Fibroblast of the aortic adventitia (primary cell): ENCODE results near the gene NRIP1. TPM values are rescaled to one million over a fixed set of nuclear protein-coding genes. Genes with fewer than 3 reads are reported as not detected.
"Not testable (repeated sequence)": the region's sequence is repeated elsewhere in the genome, so short reads cannot be mapped to it uniquely, and the experiment has no call there.

Source experiments
- DNase-seq: peaks from one replicate; pipeline ENCODE4 v3.0.0-alpha.2; 2010; ENCODE audit warnings: low read depth
- H3K4me3 ChIP-seq: 2 replicates; pipeline ENCODE4 v1.5.1; 2011; ENCODE audit warnings: low read depth, mild to moderate bottlenecking, control low read depth, low read length, moderate library complexity
- total RNA-seq: library from RNA; depleted of rRNA; stranded (reverse); fragments of >200 nt; gene quantifications from 2 replicates; pipeline ENCODE4 v1.2.3, GENCODE V29; 2012; ENCODE audit warnings: low replicate concordance
- TF ChIP-seq, protein P1 (sequence below): IDR thresholded peaks from 2 replicates; pipeline ENCODE4 v1.5.1; 2011; ENCODE audit warnings: mild to moderate bottlenecking, low read length, control low read depth, inconsistent platforms; ENCODE audit not compliant: insufficient read depth

Gene NRIP1
- total RNA-seq, 1 donor = 34.8 TPM

DNA sequence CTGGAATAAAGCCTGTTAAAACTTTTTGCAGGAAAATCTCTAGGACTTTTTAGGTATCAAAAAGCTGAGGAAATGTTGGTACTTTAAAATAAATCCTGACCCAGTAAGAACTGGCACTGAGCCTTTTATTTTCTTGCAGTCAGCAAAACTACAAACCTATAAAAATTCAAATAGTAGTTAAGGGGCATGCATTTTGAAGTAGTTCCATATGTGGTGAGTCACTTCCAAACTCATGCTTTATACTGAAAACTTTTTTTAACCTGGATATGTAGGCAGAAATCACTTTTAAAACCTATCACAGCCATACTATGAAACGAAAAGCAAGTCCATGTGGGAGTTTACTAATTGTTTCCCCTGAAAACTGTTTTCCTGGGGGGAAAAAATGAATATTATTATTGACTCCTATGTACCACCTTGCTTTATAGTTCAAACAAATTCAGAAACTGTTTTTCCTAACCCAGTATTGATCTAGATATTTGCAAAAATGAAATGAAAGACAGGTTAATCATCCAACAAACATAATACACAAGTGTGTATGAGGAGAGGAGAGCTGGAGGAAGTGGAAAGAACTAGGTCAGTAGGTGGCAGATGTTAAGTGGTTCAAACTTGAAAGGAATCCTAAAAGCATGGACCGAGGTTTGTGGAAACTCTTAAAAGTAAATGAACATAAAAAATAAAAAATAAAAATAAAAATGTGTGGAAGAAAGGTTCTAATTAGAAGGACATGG, 30.5 kb downstream of the NRIP1 start:
- peak; percentile 64 for DNase-seq
- no peak overlapping the region for H3K4me3 ChIP-seq
- TF ChIP-seq, protein P1, sequence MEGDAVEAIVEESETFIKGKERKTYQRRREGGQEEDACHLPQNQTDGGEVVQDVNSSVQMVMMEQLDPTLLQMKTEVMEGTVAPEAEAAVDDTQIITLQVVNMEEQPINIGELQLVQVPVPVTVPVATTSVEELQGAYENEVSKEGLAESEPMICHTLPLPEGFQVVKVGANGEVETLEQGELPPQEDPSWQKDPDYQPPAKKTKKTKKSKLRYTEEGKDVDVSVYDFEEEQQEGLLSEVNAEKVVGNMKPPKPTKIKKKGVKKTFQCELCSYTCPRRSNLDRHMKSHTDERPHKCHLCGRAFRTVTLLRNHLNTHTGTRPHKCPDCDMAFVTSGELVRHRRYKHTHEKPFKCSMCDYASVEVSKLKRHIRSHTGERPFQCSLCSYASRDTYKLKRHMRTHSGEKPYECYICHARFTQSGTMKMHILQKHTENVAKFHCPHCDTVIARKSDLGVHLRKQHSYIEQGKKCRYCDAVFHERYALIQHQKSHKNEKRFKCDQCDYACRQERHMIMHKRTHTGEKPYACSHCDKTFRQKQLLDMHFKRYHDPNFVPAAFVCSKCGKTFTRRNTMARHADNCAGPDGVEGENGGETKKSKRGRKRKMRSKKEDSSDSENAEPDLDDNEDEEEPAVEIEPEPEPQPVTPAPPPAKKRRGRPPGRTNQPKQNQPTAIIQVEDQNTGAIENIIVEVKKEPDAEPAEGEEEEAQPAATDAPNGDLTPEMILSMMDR = no peak

DNA sequence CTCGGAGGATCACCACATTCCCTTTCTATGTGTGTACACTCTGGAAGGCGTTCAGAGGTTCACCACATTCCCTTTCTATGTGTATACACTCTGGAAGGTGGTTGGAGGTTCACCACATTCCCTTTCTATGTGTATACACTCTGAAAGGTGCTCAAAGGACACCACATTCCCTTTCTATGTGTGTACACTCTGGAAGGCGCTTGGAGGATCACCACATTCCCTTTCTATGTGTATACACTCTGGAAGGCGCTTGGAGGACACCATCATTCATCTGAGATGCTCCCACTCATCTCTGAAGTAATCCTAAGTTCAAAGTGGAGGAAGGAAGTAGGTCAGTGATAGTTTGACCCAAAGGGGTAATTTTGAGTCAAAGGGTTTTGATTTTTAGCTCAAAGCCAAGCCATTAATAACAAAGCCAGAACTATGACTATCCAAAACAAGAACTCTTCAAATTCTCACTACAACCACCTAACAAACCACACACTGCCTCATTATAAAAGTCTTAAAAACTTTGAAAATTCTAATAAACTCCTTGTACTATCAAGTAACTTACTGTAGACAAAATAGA, 32.9 kb downstream of the NRIP1 start:
- TF ChIP-seq, protein P1 = no peak
- no peak for DNase-seq
- H3K4me3 ChIP-seq = no peak overlapping the region

DNA sequence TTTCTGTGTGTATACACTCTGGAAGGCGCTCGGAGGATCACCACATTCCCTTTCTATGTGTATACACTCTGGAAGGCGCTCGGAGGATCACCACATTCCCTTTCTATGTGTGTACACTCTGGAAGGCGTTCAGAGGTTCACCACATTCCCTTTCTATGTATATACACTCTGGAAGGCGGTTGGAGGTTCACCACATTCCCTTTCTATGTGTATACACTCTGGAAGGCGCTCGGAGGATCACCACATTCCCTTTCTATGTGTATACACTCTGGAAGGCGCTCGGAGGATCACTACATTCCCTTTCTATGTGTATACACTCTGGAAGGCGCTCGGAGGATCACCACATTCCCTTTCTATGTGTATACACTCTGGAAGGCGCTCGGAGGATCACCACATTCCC, 33.4 kb downstream of the NRIP1 start:
- H3K4me3 ChIP-seq, DNase-seq: not testable (repeated sequence)

DNA sequence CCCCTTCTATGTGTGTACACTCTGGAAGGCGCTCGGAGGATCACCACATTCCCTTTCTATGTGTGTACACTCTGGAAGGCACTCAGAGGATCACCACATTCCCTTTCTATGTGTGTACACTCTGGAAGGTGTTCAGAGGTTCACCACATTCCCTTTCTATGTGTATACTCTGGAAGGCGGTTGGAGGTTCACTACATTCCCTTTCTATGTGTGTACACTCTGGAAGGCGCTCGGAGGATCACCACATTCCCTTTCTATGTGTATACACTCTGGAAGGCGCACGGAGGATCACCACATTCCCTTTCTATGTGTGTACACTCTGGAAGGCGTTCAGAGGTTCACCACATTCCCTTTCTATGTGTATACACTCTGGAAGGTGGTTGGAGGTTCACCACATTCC, 33.9 kb downstream of the NRIP1 start:
- DNase-seq, H3K4me3 ChIP-seq: not testable (repeated sequence)

DNA sequence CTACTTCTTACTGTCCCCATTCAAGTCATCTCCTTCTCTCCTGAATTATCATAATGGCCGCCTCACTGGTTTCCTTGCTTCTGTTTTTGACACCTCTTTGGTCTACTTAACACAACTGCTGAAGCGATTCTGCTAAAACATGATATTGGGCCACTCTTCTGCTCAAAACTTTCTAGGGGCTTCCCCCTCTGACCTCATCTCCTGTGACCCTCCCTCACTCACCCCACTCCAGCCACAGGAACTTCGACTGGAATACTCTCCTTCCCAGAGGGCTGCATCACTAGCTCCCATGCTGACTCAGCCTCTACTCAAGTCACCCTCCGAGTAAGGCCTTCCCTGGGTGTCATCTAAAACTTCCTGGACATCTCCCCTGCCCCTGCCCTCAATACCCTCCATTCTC, 35.7 kb downstream of the NRIP1 start:
- H3K4me3 ChIP-seq = no peak overlapping the region
- no peak for DNase-seq
- TF ChIP-seq, protein P1 = no peak

DNA sequence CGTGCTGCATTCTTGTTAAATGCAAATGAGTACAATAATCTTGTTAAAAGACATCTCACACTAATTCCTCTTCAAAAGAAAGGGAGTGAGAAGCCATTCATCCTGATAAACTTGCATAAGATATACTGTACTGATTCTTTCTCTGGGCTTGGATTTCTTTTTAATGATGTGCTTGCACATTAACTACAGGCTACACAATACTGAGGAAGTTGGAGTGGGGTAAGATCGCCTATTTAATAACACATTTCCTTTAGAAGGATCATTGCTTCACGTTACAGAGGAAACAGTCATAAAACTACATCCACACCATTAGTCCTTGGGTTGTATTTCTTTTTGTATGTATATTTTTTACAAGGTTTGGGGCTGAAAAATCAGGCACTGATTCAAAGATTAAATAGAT, 36.6 kb downstream of the NRIP1 start:
- no peak for DNase-seq
- TF ChIP-seq, protein P1 = no peak
- no peak overlapping the region for H3K4me3 ChIP-seq

DNA sequence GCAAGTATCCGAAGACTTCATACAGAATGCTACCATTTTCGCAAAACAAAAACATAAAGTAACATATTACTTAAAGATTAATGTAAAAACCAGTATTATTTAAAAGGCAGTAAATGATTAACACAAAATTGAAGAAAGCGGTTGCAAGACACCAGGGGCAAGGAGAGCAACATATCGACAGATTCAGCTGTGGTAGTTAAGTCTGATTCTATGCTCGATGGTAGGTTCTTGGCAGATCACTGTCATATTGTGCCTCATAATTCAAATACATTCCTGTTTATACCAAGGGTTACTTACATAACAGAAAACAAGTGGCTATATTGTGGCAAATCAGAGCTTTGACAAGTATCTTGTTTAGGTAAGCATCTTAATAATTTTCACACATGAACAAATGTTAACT, 37.7 kb downstream of the NRIP1 start:
- no peak for DNase-seq
- no peak overlapping the region for H3K4me3 ChIP-seq
- TF ChIP-seq, protein P1 = no peak

DNA sequence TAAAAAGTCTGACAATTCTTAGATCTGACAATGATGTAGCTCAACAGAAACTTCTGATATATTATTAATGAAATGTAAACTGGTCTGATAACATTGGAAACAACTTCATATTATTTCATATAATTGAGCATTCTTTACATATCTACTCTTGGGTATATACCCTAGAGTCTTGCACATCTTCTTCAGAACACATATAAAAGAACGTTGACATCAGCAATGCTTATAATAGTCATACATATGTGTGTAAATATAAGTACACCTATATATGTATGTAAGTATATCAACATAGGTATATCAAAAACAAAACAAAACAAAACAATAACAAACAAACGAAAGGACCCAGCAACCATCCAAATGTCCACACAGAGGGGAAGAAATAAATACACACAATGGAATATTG, 38.4 kb downstream of the NRIP1 start:
- no peak overlapping the region for H3K4me3 ChIP-seq
- TF ChIP-seq, protein P1 = no peak
- no peak for DNase-seq
